Neural cell (in vitro differentiated cells): ENCODE results near the gene TBC1D5. TPM values are rescaled to one million over a fixed set of nuclear protein-coding genes. Genes with fewer than 3 reads are reported as not detected.

Experiments used
- H2AFZ ChIP-seq: fragments of 200-600, 300-800 bp; sonication (generic), shearing (Covaris generic); 2 replicates; pipeline ENCODE4 v1.6.0; 2014; ENCODE audit warnings: low read depth, mild to moderate bottlenecking, antibody characterized with exemption, low read length, moderate library complexity
- H3F3A ChIP-seq: fragments of 200-600 bp; shearing (Covaris generic); 2 replicates; pipeline ENCODE4 v1.6.1; 2016; ENCODE audit warnings: mild to moderate bottlenecking, moderate library complexity, mixed read lengths, antibody characterized with exemption, low read length; ENCODE audit not compliant: insufficient read depth, poor library complexity, severe bottlenecking
- H3K27ac ChIP-seq: fragments of 200-600, 300-800 bp; sonication (generic), shearing (Covaris generic); 2 replicates; pipeline ENCODE4 v1.5.1; 2014; ENCODE audit warnings: mild to moderate bottlenecking, low read length, moderate library complexity
- H3K27me3 ChIP-seq: fragments of 300-800, 200-600 bp; sonication (generic), shearing (Covaris generic); 2 replicates; pipeline ENCODE4 v1.6.0; 2014; ENCODE audit warnings: mild to moderate bottlenecking, low read depth, low read length, moderate library complexity; ENCODE audit not compliant: insufficient read depth
- H3K36me3 ChIP-seq: fragments of 300-800, 200-600 bp; sonication (generic), shearing (Covaris generic); 2 replicates; pipeline ENCODE4 v1.5.1; 2014; ENCODE audit warnings: mild to moderate bottlenecking, antibody characterized with exemption, low read length, moderate library complexity; ENCODE audit not compliant: insufficient read depth
- H3K4me2 ChIP-seq: fragments of 300-800, 200-600 bp; sonication (generic), shearing (Covaris generic); 2 replicates; pipeline ENCODE4 v1.6.0; 2014; ENCODE audit warnings: mild to moderate bottlenecking, low read length
- H3K4me3 ChIP-seq: fragments of 300-800, 200-600 bp; sonication (generic), shearing (Covaris generic); 2 replicates; pipeline ENCODE4 v1.5.1; 2014; ENCODE audit warnings: mild to moderate bottlenecking, low read length, moderate library complexity
- H3K79me2 ChIP-seq: fragments of 200-600 bp; shearing (Covaris generic); replicated peaks from 2 replicates; pipeline ENCODE4 v1.6.0; 2014; ENCODE audit warnings: mild to moderate bottlenecking, low read length, moderate library complexity; ENCODE audit not compliant: insufficient read depth
- H3K9ac ChIP-seq: fragments of 300-800, 200-600 bp; sonication (generic), shearing (Covaris generic); 2 replicates; pipeline ENCODE4 v1.6.1; 2016; ENCODE audit warnings: mild to moderate bottlenecking, low read length, mixed read lengths
- H3K9me2 ChIP-seq: fragments of 200-600 bp; shearing (Covaris generic); 2 replicates; pipeline ENCODE4 v1.6.1; 2016; ENCODE audit warnings: mild to moderate bottlenecking, low read length, mixed read lengths; ENCODE audit not compliant: insufficient read depth
- H3K9me3 ChIP-seq: fragments of 200-600, 300-800 bp; sonication (generic), shearing (Covaris generic); 2 replicates; pipeline ENCODE4 v1.6.1; 2016; ENCODE audit warnings: mild to moderate bottlenecking, mixed run types, low read length, moderate library complexity, mixed read lengths
- H4K20me1 ChIP-seq: fragments of 200-600 bp; shearing (Covaris generic); 2 replicates; pipeline ENCODE4 v1.6.1; 2016; ENCODE audit warnings: mild to moderate bottlenecking, mixed run types; ENCODE audit not compliant: insufficient read depth
- CTCF ChIP-seq: fragments of 450-650 bp; IDR thresholded peaks from 2 replicates; pipeline ENCODE4 v1.5.1; 2014; ENCODE audit warnings: antibody characterized with exemption, mild to moderate bottlenecking, moderate library complexity; ENCODE audit not compliant: poor library complexity, severe bottlenecking
- EP300 ChIP-seq: fragments of 450-650 bp; conservative IDR thresholded peaks from 2 replicates; pipeline ENCODE4 v1.6.1; 2014; ENCODE audit warnings: antibody characterized with exemption, mild to moderate bottlenecking, moderate library complexity; ENCODE audit not compliant: poor library complexity, severe bottlenecking
- EZH2 ChIP-seq: fragments of 200-600, 300-800 bp; shearing (Covaris generic), sonication (generic); IDR thresholded peaks from 2 replicates; pipeline ENCODE4 v1.6.1; 2014; ENCODE audit warnings: antibody characterized with exemption, low read length, borderline replicate concordance, mild to moderate bottlenecking; ENCODE audit not compliant: insufficient read depth, poor library complexity, severe bottlenecking
- MXI1 ChIP-seq: fragments of 450-650 bp; conservative IDR thresholded peaks from 2 replicates; pipeline ENCODE4 v1.6.1; 2014; ENCODE audit warnings: antibody characterized with exemption, mild to moderate bottlenecking; ENCODE audit not compliant: poor library complexity, severe bottlenecking
- POLR2AphosphoS5 ChIP-seq: IDR thresholded peaks from 2 replicates; pipeline ENCODE4 v1.6.1; 2012
- RAD21 ChIP-seq: fragments of 450-650 bp; conservative IDR thresholded peaks from 2 replicates; pipeline ENCODE4 v1.6.1; 2014; ENCODE audit warnings: antibody characterized with exemption, mild to moderate bottlenecking, moderate library complexity
- REST ChIP-seq: IDR thresholded peaks from 2 replicates; pipeline ENCODE4 v1.6.1; 2012; ENCODE audit warnings: borderline replicate concordance
- SMC3 ChIP-seq: fragments of 450-650 bp; conservative IDR thresholded peaks from 2 replicates; pipeline ENCODE4 v1.6.1; 2014; ENCODE audit warnings: antibody characterized with exemption, mild to moderate bottlenecking, moderate library complexity; ENCODE audit not compliant: poor library complexity
- TAF1 ChIP-seq: IDR thresholded peaks from 2 replicates; pipeline ENCODE4 v1.6.1; 2012; ENCODE audit warnings: low read depth
- polyA plus RNA-seq: library from polyadenylated mRNA; depleted of rRNA; stranded (reverse); fragments of >200 nt; gene quantifications from 2 replicates; pipeline ENCODE4 v1.2.3, GENCODE V29; 2014

The TBC1D5 gene
- polyA plus RNA-seq, 1 donor from 2014 or later: 28.3 TPM

- no peak for TF ChIP-seq POLR2AphosphoS5
- no peak for TF ChIP-seq EP300
Measured at GRCh38 chr3:17359911-17360310, 382.5 kb downstream of the TBC1D5 start (continued).

- no peaks in the 10 kb centered on the region for H4K20me1 ChIP-seq
- H3K9me3 ChIP-seq: no peaks in the 10 kb centered on the region
- H3K9ac ChIP-seq: no peak overlapping the region
- no peak overlapping the region for H3K27ac ChIP-seq
- no peaks in the 10 kb centered on the region for H3K27me3 ChIP-seq
- H2AFZ ChIP-seq: no peak overlapping the region
- TF ChIP-seq TAF1 (no peak), EP300 (no peak), POLR2AphosphoS5 (no peak), MXI1 (no peak)
- no peak overlapping the region for H3K4me2 ChIP-seq
- H3K4me3 ChIP-seq: no peak overlapping the region
- H3K36me3 ChIP-seq: no peaks in the 10 kb centered on the region
- no peaks in the 10 kb centered on the region for H3K79me2 ChIP-seq
- H3K9me2 ChIP-seq: no peaks in the 10 kb centered on the region
- no peaks in the 10 kb centered on the region for H3F3A ChIP-seq
Measured at GRCh38 chr3:17357035-17357710, 385.3 kb downstream of the TBC1D5 start.

- H2AFZ ChIP-seq: no peak overlapping the region
- no peak overlapping the region for H3K4me2 ChIP-seq
- H3K9me3 ChIP-seq: no peaks in the 10 kb centered on the region
- H3K9me2 ChIP-seq: no peaks in the 10 kb centered on the region
- no peak overlapping the region for H3K9ac ChIP-seq
- TF ChIP-seq RAD21 (no peak), POLR2AphosphoS5 (no peak), MXI1 (no peak), EZH2 (no peak), TAF1 (no peak)
- H3K79me2 ChIP-seq: no peaks in the 10 kb centered on the region
- H3K27me3 ChIP-seq: no peaks in the 10 kb centered on the region
- no peaks in the 10 kb centered on the region for H3K36me3 ChIP-seq
- no peak overlapping the region for H3K4me3 ChIP-seq
- no peak overlapping the region for H3K27ac ChIP-seq
- no peaks in the 10 kb centered on the region for H4K20me1 ChIP-seq
- no peaks in the 10 kb centered on the region for H3F3A ChIP-seq
Measured at GRCh38 chr3:17356585-17356984, 385.8 kb downstream of the TBC1D5 start.

- H3K27me3 ChIP-seq: no peaks in the 10 kb centered on the region
- H4K20me1 ChIP-seq: no peaks in the 10 kb centered on the region
- no peak for TF ChIP-seq EP300
- no peak for TF ChIP-seq MXI1
- no peak for TF ChIP-seq EZH2
- TF ChIP-seq POLR2AphosphoS5: no peak
- TF ChIP-seq REST: no peak
- TF ChIP-seq TAF1: no peak
- no peak for TF ChIP-seq RAD21
- no peak for TF ChIP-seq SMC3
- TF ChIP-seq CTCF: no peak
- no peaks in the 10 kb centered on the region for H3K9me2 ChIP-seq
- H3F3A ChIP-seq: no peaks in the 10 kb centered on the region
- H3K36me3 ChIP-seq: no peaks in the 10 kb centered on the region
- no peaks in the 10 kb centered on the region for H3K79me2 ChIP-seq
- H2AFZ ChIP-seq: no peak overlapping the region
- no peak overlapping the region for H3K27ac ChIP-seq
- H3K4me2 ChIP-seq: no peak overlapping the region
- no peaks in the 10 kb centered on the region for H3K9me3 ChIP-seq
- H3K4me3 ChIP-seq: no peak overlapping the region
- H3K9ac ChIP-seq: no peak overlapping the region
Measured at GRCh38 chr3:17355591-17355990, 386.8 kb downstream of the TBC1D5 start.
